Stimulated activated CD8-positive, alpha-beta memory T cell treated with anti-CD3 and anti-CD28 coated beads, Interleukin-4, amount 100 ng/mL, for 48 hours (primary cell): ENCODE measurements around the gene TSHZ3.

ENCODE experiments used
- DNase-seq: peaks from one replicate; pipeline ENCODE4 v3.0.0-alpha.2; 2020

The TSHZ3 gene

GRCh38 chr19:31282346-31282745 is 66.9 kb downstream of the TSHZ3 start:
- DNase-seq: no peak

- no peak for DNase-seq
These were observed 68.8 kb downstream of the TSHZ3 start for GRCh38 chr19:31280287-31281006.

GRCh38 chr19:31279436-31279765 is 69.8 kb downstream of the TSHZ3 start:
- no peak for DNase-seq

GRCh38 chr19:31278555-31279435 is 70.4 kb downstream of the TSHZ3 start:
- no peak for DNase-seq

GRCh38 chr19:31277516-31277915 is 71.7 kb downstream of the TSHZ3 start:
- no peak for DNase-seq

DNA sequence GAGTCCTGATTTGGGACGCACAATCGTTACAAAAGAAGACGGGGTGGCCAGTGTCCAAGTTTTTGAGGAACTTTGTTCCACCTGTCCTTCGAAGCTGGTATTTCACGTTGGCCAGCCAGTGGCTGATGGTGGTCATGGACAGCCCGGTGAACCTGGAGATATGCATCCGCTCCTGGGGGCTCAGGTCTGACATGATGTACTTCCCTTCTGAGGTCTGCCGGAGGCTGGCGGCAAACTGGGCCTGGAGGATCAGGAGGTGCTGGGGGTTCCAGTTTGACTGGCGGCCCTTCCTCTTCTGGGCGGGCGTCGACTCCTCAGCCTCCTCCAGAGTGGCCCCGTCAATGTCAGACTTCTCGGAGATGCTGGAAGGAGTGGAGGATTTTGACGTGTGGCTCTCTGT is 72.4 kb downstream of the TSHZ3 start:
- no peak for DNase-seq

DNA sequence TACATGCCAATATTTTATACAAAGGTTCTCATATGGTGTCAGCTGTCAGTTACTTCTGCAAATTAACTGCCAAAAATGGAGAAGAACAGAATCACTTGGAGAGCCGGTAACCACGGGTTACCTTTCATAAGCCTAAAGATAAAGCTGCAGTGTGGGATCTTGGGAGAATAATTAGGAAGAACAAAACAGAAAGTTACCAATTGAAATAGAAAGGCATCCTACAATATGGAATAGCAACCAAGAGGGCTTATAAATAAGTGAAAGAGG is 74.2 kb downstream of the TSHZ3 start:
- DNase-seq: no peak

DNA sequence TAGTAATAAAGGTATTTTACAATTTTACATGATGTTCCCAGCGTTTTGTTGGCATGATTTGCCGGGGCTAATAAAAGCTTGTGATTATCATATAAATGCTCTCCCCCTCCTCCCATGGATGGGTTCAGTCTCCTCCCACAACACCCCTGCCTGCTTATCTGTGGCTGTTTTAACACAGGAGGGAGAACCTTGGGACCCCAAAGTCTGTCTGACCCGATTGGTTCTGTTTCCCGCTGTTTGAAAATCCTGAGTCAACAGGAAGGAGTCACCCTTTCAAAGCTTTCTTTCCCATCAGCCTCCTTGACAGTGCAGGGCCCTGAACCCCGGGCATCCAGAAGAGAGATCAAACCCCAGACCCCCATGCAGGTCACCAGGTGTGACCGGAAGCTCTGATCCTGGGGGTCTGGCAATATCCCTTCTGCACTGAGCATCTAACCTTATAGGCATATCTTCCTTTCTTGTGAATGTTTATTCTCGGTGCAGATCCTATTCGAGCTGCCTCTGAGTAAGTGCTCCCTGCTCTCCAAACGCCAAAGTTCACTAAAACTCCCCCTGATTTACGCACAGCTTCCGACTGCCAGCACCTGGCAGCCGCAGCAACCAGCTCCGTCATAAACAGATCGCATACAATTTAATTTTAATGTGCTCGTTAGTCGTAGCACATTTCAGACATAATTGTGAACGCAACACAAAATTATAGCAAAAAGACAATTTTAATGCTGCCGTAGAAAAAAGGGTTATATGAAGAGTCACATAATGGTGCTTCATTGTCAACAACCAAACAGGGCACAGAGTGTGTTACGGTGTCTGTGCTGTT is 74.8 kb downstream of the TSHZ3 start:
- DNase-seq: no peak

DNA sequence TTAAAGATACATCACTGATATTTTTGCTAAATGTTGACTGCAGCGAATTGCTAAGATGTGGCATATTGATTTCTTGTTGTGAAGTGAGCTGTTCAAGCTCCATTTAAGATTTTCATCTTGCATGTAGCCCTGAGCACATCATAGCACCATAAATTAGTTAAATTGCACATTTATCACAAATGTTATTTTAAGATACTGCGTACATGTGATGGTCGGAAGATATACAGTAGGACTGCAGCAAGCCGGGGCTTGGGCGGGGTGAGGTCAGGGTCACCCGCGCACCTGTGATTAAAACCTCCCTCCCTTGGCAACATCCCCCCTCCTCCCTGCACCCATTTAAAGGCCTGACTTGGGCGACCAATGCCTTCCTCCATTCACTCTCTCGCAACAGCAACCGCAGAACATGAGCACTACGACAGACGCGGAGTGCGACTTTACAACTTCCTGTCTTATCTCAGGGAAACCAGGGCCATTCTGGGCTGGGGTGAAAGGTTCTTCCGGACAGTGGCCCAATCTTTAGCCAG is 76.6 kb downstream of the TSHZ3 start:
- DNase-seq: no peak

GRCh38 chr19:31271306-31271911 is 77.8 kb downstream of the TSHZ3 start:
- no peak for DNase-seq

DNA sequence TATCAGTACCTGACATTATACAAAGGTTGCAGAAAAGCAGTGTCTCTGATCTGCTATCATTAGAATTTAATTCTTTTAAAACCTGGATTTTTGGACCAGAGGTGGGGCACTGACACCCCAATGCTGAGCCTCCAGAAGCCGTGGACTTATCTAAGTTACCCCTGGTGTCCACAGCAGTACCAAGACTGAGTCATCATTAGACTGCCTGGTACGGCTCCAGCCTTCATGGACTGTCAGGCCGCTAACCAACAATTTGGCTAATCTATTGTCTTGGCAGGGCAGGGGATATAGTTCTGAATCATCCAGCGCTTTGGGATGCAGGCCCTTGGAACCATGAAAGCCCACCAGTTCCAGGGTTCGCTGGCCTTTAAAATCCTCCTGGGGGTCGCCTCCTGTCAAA is 78.3 kb downstream of the TSHZ3 start:
- DNase-seq: no peak

DNA sequence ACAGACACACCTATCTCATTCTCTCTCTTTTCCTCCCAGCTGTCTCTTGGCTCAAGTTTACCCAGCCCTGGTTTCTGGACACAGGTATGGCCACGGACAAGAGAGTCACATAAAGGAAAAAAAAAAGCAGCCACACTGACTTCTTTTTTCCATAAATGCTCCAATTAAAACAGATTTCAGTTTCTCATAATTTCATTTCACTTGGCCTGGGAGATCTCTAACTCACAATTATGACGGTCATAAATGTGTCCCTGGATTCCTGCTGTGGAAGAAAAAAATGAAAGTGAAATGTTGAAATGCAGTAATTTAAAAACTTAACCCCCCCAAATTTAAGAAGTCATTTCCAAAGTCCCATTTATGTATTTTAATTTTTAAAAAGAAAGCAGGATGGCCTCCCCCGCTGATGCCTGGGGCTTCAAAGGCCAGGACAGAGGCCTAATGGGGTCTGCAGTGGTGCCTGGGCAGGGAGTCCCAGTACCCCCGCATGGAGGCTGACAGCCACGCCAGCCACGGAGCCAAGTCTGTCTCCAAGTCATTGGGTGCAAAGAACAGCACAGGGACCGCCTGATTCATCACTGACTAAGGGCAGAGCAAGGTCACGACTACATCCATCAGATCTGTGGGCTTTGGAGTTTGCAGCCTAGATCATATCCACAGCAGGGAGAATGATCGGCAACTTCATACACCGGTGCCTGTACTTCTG is 79.7 kb downstream of the TSHZ3 start:
- no peak for DNase-seq

DNA sequence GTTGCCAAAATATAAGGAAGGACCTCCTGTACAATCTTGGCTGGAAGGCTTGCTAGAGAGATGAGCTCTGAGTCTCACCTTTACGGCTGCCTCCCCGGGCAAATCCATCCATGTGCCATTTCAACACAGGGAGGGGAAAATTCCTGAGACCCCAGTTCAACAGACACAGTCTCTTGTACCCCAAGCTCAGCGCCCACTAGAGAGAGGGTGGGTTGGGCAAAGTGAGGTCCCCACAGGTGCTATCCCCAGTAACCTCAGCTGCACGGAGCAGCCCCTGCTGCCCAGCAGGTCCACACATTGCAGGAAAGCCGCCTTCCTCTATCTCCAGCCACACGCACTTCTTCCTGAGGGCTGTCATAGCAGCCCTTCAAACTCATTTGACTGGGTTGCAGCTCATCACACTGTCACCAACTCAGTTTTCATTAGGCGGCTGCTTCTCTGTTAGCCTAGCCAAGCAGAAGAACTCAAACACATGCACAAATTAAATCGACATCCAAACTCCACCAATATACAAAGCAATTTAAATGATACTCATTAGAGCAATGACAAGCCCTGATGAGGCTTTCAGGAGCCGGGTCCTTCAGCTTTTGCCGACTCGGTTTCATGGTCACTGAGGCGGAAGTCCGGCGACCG is 80.4 kb downstream of the TSHZ3 start:
- DNase-seq: no peak

DNA sequence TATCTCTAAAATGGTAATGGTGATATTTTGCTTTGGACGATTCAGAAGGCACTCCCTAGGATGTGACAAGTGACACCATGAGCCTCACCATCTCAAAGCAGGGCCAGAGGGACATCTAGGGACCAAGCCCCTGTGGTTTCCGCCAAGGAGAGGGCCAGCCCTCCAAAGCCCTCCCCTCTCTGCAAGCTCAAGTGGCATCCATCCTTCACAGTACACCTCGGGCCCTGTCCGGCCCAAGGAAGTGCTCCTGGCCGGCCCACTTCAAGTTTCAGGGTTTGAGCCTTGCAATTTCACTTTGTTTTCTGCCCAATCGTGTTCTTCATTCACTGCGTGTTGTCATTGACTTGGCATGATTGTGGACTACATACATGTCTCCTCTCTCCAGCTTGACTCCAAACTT is 82.5 kb downstream of the TSHZ3 start:
- no peak for DNase-seq

DNA sequence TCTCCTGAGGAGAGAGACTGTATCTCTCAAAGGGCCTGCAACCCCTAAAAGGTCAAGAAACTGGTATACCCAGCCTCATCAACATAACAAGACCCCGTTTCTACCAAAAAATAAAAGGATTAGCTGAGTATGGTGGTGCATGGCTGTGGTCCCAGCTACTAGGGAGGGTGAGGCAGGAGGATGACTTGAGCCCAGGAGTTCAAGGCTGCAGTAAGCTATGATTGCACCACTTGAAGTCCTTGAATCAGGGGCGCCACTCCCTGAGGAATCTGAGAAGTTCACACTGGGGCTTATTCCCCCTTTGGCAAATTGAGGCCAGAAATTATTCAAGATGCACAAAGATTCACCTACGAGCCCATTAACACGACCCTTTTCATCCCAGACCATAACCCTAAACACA is 83.0 kb downstream of the TSHZ3 start:
- no peak for DNase-seq

DNA sequence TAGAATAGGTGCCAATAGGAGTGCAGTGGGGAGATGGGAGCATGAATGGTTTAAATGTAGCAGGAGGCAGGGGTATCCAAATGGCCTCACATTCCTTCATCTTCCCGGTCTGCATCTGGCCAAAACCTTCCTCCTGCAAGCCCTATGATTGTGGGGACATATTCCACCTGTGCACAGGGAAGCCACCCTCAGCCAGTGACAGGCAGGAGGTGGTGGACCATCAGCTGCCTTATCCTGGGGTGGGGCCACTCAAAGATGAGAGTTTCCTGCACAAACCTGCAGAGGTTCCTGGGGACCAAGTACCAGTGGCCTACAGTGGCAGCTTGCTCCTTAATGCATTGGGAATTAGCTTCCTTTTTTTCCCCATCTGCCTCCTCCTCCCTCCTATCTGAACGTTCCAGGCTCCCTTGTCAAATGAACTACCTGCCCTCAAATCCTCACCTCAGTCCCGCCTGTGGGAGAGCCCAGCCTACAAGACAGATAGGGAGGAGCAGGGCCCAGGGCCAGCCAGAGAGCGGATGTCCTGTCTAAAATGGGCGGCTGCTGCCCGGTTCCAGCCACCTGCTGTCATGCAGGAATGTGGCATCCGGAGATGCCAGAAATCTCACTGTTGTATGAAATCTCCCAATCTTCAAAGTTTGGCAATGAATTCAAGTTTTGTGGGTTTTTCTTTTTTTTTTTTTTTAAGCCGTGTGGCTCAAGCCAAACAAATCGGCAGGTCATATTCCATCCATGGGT is 85.0 kb downstream of the TSHZ3 start:
- DNase-seq: no peak

DNA sequence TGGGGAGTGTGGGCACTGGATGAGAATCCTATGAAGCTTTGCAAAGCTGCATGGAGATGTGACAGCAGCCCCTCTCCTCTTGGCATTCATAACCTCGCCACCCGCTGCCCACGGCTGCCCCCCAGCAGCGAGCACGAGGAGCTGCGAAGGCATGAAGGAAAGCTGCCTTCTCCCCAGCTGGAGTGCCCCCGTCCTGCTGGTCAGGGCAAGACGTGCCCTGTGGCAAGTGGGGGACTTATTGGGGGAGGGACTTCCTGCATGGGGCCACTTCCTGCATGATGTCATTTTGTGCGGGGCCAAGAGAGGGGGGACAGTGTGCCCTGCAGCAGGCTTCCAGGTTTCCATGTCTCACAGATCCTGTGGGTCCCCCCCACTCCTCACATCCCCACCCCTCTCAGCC is 85.9 kb downstream of the TSHZ3 start:
- DNase-seq: no peak

GRCh38 chr19:31262725-31263191 is 86.5 kb downstream of the TSHZ3 start:
- no peak for DNase-seq

DNA sequence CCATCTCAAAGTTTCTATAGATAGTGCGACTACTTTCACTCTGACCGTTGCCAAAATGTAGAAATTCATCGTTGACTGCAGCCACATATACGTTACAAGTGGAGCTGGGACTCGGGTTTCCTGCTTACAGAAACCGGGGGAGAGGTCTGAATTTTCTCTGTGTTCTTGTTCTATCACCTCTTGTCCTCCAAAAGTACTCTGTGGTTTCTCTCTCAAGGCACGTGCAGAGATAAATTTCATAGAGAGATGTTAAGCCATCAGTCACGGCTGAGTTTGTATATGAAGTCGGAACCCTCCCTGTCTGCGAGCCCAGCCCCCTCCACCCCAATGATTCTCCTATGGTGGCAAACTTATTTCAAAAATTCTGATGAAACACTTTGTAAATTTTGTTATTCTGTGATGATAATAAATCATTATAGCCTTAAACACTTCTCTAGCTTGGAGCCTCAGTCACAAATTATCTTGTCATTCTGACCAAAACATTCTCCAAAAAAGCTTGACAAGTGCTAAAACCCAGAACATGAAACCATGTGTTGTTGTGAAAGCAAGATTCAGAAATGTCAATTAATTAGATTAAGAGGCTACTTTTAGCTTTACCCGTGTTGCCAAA is 87.5 kb downstream of the TSHZ3 start:
- no peak for DNase-seq

DNA sequence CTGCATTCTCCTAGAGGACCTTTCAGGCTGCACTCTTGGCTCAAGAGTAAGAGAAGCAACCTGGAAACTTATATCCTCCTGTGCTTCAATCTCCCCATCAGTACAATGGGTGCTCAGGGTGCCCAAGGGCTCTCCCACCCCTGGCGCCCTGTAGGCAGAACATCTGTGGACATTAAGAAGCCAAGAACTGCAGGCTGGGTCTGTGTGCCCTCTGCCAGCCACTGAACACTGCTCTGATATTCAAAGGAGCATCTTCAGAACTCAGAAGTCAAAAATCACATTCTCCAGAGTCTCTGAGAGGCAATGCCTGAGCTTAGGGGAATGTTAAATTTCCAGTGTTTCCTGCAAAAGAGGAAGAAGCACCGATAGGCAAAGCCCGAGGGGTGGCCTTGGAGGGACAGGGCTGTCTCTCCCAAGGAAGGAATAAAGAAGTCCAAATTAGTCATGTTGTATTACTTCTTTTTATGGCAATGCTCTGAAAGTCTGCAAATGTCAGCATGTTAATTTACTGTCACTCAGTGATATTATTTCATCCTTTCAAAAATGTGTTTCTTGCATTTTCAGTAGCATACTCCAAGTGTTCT is 88.1 kb downstream of the TSHZ3 start:
- no peak for DNase-seq
